Eye (tissue), 1 donor: ENCODE data around the gene DNAH10.
"Not testable (repeated sequence)": the region's sequence is repeated elsewhere in the genome, so short reads cannot be mapped to it uniquely, and the experiment has no call there.

Source experiments
- DNase-seq: peaks from one replicate; pipeline ENCODE4 v3.0.0-alpha.2; 2015

DNAH10 gene

DNA sequence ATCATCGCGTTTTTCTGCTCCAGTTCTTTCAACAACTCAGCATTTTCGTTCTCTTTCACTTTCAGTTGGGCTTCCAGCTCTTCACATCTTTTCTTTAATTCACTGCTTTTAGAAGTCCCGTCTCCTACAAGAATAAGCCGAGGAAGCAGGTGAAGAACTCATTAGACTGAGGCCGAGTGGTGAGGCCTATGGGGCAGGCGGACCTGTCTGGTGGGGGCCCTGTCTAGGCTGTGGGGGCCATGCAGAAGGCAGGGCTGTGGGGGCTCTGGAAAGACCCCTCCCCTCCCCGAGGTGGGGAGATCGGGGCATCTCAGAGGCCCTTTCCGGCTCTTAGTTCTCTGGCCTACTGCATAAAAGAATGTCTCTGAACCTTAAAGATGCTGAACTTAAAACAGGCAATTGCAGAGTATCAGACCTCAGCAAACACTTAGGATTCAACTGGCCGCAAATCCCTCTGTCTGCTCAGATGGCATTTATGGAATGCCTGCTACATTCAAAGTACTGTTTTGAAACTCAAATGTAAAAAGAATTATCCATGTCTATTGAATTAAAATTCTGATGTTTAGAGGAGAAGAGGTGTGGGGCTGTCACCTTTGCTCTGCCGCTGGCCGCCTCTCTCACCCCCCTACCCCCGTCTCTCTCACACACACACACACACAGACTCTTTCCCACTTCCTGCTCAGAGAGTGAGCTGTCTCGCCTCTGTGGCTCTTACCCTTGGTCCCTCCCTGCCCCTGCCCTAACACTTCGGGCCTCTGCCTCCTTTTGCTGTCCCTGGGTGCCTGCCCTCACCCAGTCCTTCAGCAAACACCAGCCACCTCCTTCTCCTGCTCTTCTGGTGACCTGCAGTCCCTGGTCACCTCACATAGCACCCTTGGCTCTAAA is 175.8 kb downstream of the DNAH10 start:
- DNase-seq = no peak

DNA sequence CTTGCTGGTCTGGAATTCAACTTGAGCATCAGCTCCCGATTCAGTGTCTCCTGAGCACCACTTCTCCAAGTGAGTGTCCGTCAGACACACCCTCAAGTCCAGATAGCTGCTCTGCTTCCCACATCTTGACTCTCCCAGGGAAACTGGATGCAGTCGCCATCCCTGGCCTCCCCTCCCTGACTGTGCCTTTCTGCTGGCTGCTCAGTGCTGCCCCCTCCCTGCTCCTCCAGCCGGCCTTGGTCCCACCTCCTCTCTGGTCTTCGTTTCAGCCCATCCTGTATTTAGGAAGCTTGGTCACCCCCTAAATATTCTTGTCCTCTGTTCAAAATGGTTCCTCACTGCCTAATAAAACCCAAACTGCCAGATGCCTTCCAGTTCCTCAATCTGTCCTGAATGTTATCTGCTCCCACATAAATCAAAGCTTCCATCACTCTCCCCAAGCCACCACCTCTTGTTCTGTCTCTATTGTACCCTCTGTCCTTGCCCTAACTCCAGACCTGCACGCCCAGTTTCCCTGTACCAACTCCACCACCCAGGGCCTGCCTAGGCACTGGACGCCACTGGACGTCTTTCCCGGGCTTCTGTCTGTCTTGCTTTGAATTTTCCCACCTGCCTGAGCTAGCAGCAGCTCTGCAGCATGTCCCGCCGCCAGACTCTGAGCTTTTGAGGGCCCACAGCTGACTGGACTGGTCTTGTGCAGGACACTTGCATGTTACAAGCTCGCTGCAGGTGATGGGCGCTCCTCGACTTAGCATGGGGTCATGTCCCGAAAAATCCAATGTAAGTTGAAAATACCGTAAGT is 176.8 kb downstream of the DNAH10 start:
- DNase-seq = no peak

DNA sequence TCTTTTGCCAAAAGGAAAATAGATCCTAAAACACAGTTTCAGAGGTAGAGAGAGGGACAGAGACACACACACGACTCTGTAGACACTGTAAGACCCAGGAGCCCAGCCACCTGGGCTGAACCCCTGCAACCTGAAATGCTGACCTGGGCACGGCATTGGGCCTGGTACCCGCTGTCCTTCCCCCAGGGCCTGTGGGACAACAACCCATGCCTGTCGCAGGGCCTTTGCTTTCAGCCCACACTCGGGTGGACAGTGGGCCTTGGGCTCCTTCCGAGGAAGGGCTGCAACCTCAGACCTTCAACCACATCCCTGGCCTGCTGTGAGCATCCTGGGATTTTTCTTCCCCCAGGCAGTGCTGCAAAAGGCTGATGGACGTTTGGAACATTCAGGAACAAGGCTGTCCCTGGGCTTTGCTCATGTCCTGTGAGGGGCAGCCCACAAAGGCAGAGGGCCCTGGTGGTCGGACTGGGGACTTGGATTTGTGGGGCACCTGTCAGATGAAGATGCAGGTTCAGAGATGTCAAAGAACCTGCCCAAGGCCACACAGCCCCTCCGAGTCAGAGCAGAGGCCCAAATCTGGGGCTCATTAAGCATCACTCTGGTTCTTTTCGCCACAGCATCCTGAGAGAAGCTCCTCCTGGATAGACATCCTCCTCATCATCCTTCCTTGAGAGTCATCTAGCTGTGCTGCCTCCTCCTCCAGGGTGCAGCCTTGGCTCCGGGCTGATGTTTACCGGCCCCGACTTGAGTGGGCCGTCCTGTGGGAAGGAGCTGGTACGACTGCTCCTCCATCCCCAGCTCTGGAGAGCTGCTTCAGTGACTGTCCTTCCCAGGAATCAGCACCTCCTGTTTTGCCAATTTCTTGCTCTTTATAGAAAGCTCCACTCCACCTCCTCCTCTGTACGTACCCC is 177.9 kb downstream of the DNAH10 start:
- no peak for DNase-seq

DNA sequence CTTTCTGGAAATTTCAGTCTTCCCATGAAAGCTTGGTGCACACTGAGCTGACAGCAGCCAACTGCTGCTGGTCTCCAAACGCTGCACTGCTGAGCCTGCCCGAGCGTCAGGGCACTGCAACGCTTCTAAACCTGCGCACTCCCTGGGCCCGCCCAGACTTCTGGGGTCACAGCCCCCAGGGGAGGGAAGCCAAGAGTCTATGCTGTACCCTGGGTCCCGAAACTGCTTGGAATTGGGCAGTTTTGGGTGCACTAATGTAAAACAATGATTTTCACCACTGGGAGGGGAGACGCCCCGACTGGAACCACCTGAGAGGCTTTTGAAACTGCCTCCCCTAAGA is 178.5 kb downstream of the DNAH10 start:
- DNase-seq = no peak

DNA sequence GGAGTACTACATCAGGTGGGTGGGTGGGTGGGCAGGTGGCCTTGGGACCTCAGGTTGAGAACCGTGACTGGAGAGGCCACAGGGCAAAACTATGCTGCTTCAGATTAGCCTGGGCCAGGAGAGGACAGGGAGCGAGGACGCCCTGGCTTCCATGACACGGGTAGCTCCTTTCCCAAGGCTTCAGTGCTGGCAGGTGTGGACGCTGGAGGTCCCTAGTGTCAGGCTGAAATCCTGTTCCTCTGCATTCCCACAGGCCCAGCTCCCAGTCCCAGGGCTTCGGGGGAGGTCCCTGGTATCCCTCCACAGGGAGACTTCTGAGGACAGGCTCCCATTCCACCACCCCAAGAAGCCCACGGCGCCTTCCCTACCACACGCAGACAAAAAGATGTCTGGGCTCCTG is 178.9 kb downstream of the DNAH10 start:
- no peak for DNase-seq

DNA sequence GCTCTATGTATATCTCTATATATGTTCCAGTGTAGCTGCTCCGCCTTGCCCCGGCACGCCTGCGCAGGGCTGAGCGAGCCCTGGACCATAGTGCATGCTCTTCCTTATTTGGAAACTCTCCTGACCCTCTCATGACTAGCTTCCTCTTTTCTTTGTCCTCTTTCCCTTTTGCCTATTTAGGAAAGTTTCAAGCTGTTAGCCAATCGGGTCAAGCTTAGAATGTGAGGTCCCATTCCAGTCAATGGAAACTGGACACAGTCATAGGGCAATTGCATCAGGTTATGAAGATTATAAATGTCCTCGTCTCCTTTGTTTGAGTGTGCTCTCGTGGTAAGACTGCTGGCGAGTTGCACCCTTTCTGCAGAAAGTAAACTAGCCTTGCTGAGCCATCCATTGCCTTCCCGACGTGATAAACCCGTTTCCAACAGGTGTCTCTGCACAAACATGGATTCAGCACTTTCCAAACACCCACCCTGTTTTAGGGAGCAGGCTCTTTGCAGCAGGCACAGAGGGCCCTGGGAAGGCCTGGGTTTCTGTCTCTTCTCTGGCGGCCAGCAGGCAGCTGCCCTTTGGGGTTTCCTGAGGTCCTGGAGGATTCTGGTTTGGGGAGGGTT is 179.6 kb downstream of the DNAH10 start:
- DNase-seq = no peak

DNA sequence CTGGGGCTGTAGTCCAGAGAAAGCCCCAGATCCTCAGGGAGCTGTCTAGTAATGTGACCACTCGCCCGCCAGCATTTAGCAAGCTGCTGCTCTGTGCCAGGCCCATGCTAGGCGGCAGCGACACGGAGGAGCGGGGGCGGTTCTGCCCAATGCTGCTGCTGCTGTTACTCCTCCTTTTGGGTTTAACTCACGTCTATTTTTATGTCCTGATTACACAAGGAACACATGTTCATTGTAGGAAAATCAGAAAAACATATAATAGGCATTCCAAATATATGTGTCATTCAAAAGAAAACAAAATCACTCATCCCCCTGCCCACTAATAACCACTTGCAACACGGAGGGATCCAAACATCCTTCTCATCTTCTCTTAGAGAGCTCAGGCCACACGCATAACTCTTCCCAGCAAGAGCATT is 180.1 kb downstream of the DNAH10 start:
- no peak for DNase-seq

DNA sequence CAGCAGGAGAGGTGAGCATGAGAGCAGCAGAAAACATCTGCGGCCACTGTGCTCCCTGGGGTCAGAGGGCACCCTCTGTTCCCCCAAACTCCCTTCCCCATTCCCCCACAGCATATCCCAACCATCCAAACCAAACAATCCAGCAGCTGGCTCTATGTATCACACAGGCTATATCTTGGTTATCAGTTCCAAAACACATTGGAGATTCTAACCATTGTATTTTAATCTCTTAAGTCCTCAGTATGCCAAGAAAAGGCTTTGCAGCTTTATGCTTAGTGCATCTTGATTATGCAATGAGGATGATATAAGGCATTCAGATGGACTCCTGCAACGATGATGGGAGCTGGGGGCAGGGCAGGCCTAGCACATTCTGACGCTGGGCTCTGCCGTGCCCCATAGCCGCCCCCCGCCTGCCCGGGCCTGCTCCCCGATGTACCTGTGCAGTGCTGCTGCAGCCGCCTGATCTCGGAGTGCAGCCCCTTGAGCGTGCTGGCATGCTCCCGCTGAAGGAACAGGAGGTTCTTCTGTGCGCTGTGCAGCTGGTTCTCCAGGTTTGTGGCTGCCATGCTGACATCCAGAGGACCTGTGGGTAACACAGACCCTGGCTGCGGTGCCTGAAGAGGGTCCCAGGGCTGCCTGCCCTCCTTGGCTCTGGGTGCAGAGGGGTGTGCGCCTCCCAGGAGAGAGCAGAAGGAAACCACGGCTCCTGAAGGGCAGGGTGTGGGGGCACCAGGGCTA is 181.0 kb downstream of the DNAH10 start:
- DNase-seq = no peak

GRCh38 chr12:123943816-123944215 is 181.7 kb downstream of the DNAH10 start:
- no peak for DNase-seq

DNA sequence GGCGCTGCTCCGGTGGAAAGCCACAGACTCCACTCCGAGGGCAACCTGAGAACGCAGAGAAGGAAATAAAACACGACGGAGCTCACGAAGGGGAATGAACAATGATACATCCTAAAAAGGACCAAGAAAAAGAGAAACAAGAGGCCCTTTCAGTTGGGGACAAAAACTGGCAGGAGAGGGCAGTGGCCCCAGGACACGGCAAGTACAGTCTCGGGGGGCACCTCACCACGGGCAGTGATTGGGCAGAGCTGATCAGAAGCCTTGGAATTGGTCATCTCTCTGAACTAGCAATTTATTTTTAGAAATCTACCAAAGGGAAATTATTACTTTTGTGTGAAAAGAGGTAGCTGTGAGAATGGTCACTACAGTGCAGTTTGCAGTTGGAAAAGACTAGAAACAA is 182.6 kb downstream of the DNAH10 start:
- DNase-seq = no peak

DNA sequence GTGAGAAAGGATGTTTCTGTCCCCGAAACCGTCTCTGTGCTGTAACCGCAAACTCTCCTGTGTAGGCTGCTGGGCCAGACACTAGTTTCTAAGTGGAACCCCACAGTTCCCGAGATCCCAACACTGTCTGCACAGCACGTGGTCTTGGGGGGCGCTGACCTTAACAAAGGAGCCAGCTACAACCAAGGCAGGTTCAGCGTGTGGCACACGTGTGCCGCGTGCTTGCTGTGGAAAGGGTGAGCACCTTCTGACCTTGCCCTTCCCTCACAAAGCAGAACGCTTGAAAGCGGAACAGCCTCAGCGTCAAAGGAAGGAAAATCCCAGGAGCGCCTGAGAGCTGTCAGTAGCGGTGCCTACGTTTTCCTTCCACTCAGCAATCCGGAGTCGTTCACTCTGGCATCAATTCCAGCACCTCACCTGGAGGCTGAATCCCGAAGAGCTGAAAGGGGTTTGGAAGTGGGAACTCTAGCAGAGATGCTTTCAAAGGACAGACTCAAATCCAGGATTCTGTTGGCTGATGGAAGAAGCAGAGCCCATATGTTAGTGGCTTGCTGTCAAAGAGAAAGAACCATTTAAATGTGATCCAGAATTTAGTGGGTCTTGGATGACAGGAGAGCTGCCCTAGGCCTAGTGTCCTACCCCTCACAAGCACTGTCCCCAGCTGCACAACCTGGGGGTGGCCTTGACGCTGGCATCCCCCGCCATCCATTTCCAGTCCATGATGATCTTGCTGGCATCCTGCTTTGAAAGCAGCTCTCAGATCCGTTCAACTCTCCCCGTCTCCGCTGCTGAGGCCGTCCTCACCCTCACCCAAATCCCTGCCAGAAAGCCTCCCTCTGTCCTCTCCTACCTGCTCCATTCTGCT is 183.4 kb downstream of the DNAH10 start:
- no peak for DNase-seq

DNA sequence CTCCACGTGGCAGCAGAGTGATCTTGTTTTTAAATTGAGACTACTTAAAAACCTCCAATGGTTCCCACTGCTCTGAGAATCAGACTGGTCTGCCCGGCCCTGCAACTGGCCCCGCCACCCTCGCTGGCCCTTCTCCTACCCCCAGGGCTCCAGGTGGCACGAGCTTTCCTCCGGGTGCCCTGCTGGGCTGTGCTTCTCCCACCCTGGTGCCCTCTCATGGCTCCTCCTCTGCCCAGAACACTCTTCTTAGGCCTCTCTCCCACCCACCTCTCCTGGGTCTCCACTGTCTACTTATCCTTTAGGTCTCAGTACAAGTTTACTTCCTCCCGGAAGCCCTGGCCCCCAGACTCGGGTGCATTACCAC is 184.0 kb downstream of the DNAH10 start:
- DNase-seq = no peak

DNA sequence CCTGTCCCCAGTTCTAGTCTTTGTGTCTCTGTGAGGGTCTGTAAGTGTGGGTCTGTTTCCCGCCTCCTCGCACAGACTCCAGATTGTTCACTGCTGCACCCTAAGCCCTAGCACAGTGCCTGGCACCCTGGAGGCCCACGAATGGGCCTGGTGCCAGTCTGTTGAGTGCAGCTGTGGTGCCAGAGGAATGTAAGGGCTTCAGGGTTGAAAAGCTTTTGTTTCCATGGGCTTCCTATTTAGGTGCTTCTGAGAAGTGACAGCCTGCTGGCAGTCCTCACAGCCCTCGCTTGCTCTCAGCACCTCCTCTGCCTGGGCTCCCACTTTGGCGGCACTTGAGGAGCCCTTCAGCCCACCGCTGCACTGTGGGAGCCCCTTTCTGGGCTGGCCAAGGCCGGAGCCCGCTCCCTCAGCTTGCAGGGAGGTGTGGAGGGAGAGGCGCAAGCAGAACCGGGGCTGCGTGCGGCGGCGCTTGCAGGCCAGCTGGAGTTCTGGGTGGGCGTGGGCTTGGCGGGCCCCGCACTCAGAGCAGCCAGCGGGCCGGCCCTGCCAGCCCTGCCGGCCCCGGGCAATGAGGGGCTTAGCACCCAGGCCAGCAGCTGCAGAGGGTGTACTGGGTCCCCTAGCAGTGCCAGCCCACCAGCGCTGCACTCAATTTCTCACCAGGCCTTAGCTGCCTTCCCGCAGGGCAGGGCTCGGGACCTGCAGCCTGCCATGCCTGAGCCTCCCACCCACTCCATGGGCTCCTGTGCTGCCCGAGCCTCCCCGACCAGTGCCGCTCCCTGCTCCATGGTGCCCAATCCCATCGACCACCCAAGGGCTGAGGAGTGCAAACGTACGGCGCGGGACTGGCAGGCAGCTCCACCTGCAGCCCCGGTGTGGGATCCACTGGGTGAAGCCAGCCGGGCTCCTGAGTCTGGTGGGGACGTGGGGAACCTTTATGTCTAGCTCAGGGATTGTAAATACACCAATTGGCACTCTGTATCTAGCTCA is 184.7 kb downstream of the DNAH10 start:
- not testable (repeated sequence) for DNase-seq

DNA sequence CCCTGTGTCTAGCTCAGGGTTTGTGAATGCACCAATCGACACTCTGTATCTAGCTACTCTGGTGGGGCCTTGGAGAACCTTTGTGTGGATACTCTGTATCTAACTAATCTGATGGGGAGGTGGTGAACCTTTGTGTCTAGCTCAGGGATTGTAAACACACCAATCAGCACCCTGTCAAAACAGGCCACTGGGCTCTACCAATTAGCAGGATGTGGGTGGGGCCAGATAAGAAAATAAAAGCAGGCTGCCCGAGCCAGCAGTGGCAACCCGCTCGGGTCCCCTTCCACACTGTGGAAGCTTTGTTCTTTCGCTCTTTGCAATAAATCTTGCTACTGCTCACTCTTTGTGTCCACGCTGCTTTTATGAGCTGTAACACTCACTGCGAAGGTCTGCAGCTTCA is 185.4 kb downstream of the DNAH10 start:
- not testable (repeated sequence) for DNase-seq

DNA sequence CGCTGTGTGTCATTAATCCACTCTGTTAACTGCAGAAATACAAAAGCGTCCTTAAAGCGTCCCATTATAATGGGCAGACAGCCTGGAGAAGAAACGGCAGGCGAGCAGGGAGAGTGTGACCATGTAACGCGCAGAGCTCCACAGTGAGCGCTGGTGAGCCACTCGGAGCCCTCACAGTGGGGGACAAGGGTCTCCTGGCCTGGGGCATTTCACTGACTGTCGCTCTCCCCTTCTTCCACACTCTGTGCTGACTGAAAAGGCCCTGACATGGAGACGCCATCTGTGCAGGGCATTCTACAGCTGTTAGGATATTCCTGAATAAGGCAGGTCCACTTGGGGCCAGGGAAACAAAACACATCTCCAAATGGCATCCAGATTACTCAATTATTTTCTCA is 186.3 kb downstream of the DNAH10 start:
- peak; percentile 79 for DNase-seq

- DNase-seq = peak; percentile 81
Observed at GRCh38 chr12:123948796-123949769, 187.0 kb downstream of the DNAH10 start.

- DNase-seq = peak; percentile 19
Observed at GRCh38 chr12:123949770-123950165, 187.7 kb downstream of the DNAH10 start.
